HepG2 (cell line): ENCODE data around the gene MBD3L3. TPM values are rescaled to one million over a fixed set of nuclear protein-coding genes. Genes with fewer than 3 reads are reported as not detected.

Source experiments
- AKAP8 ChIP-seq: sonication (generic); formaldehyde crosslinking; IDR thresholded peaks from 2 replicates; pipeline ENCODE4 v1.5.1; 2020; ENCODE audit warnings: mild to moderate bottlenecking, missing genetic modification reagents
- ELF1 ChIP-seq: sonication (generic); formaldehyde crosslinking; IDR thresholded peaks from 2 replicates; pipeline ENCODE4 v1.4.0; 2020; ENCODE audit warnings: missing genetic modification reagents
- HIVEP1 ChIP-seq: sonication (generic); formaldehyde crosslinking; IDR thresholded peaks from 2 replicates; pipeline ENCODE4 v1.4.0; 2020; ENCODE audit warnings: mild to moderate bottlenecking, missing genetic modification reagents
- KDM3A ChIP-seq: IDR thresholded peaks from 2 replicates; pipeline ENCODE4 v1.6.1; 2018; ENCODE audit warnings: low read depth, missing compliant biosample characterization
- KDM6A ChIP-seq: IDR thresholded peaks from 2 replicates; pipeline ENCODE4 v1.6.1; 2016; ENCODE audit warnings: low read depth
- KLF6 ChIP-seq: IDR thresholded peaks from 2 replicates; pipeline ENCODE4 v1.8.0; 2016; ENCODE audit warnings: missing biosample characterization, missing genetic modification reagents
- KMT2A ChIP-seq: sonication (generic); formaldehyde crosslinking; IDR thresholded peaks from 2 replicates; pipeline ENCODE4 v1.4.0; 2020; ENCODE audit warnings: missing genetic modification reagents
- MLLT10 ChIP-seq: sonication (generic); formaldehyde crosslinking; IDR thresholded peaks from 2 replicates; pipeline ENCODE4 v1.4.0; 2020; ENCODE audit warnings: missing genetic modification reagents
- SALL1 ChIP-seq: sonication (generic); formaldehyde crosslinking; IDR thresholded peaks from 2 replicates; pipeline ENCODE4 v1.8.0; 2022; ENCODE audit warnings: mild to moderate bottlenecking, missing genetic modification reagents
- SOX13 ChIP-seq, 3 experiments: fragments of 450-650 bp in 1 of 3; sonication (generic) in 1 of 3; formaldehyde crosslinking in 1 of 3; IDR thresholded peaks in 2 of 3; conservative IDR thresholded peaks in 1 of 3; 2 replicates each; pipeline versions ENCODE4 v1.5.0 to v1.6.1; 2016 to 2020; ENCODE audit warnings: antibody characterized with exemption in 1 of 3, mild to moderate bottlenecking in 1 of 3, missing compliant biosample characterization in 1 of 3, missing genetic modification reagents in 1 of 3, moderate library complexity in 1 of 3
- TAF1 ChIP-seq: sonication (generic); formaldehyde crosslinking; IDR thresholded peaks from 2 replicates; pipeline ENCODE4 v1.4.0; 2020; ENCODE audit warnings: missing genetic modification reagents
- TBP ChIP-seq: sonication (generic); formaldehyde crosslinking; IDR thresholded peaks from 2 replicates; pipeline ENCODE4 v1.5.0; 2020; ENCODE audit warnings: missing genetic modification reagents
- UBTF ChIP-seq: sonication (generic); formaldehyde crosslinking; IDR thresholded peaks from 2 replicates; pipeline ENCODE4 v1.4.0; 2020; ENCODE audit warnings: mild to moderate bottlenecking, missing genetic modification reagents
- ZNF180 ChIP-seq: sonication (generic); formaldehyde crosslinking; IDR thresholded peaks from 2 replicates; pipeline ENCODE4 v1.4.0; 2020; ENCODE audit warnings: low read depth, missing genetic modification reagents, borderline replicate concordance
- ZNF326 ChIP-seq: sonication (generic); formaldehyde crosslinking; IDR thresholded peaks from 2 replicates; pipeline ENCODE4 v1.4.0; 2020; ENCODE audit warnings: missing genetic modification reagents, borderline replicate concordance
- ZNF468 ChIP-seq: sonication (generic); formaldehyde crosslinking; IDR thresholded peaks from 2 replicates; pipeline ENCODE4 v1.8.0; 2022; ENCODE audit warnings: mild to moderate bottlenecking, moderate library complexity, missing genetic modification reagents
- ZNF501 ChIP-seq: sonication (generic); formaldehyde crosslinking; IDR thresholded peaks from 2 replicates; pipeline ENCODE4 v1.5.1; 2020; ENCODE audit warnings: mild to moderate bottlenecking, moderate library complexity, missing genetic modification reagents
- ZNF512B ChIP-seq: sonication (generic); formaldehyde crosslinking; IDR thresholded peaks from 2 replicates; pipeline ENCODE4 v1.5.1; 2020; ENCODE audit warnings: missing genetic modification reagents, mild to moderate bottlenecking, borderline replicate concordance
- ZNF550 ChIP-seq: sonication (generic); formaldehyde crosslinking; IDR thresholded peaks from 2 replicates; pipeline ENCODE4 v1.4.0; 2020; ENCODE audit warnings: mild to moderate bottlenecking, missing genetic modification reagents, borderline replicate concordance
- ZNF660 ChIP-seq: sonication (generic); formaldehyde crosslinking; IDR thresholded peaks from 2 replicates; pipeline ENCODE4 v1.5.1; 2020; ENCODE audit warnings: mild to moderate bottlenecking, low read depth, missing genetic modification reagents, borderline replicate concordance
- ZSCAN5A ChIP-seq: sonication (generic); formaldehyde crosslinking; IDR thresholded peaks from 2 replicates; pipeline ENCODE4 v1.8.0; 2022; ENCODE audit warnings: mild to moderate bottlenecking, missing genetic modification reagents, borderline replicate concordance
- polyA plus RNA-seq, 8 experiments: library from polyadenylated mRNA; depleted of rRNA in 3 of 8; stranded (reverse) in 7 of 8; unstranded in 1 of 8; fragments of >200 nt; fragmentation: Illumina TruSeq in 4 of 8; extraction: Trizol in 4 of 8; gene quantifications; 2 replicates each; pipeline versions ENCODE4 v1.2.1 to v1.2.3, GENCODE V29; 2011 to 2016; ENCODE audit warnings: low read depth in 4 of 8, missing spikeins in 1 of 8, mixed read lengths in 1 of 8; ENCODE audit not compliant: insufficient read depth in 1 of 8
- total RNA-seq, 5 experiments: library from RNA; depleted of rRNA; stranded (reverse); fragments of >200 nt; fragmentation: Illumina TruSeq; extraction: Trizol; gene quantifications; 2 replicates each; pipeline ENCODE4 v1.2.3, GENCODE V29; 2016; ENCODE audit warnings: low read depth in 1 of 5
- TF ChIP-seq, protein P1 (sequence below): sonication (generic); formaldehyde crosslinking; IDR thresholded peaks from 2 replicates; pipeline ENCODE4 v1.5.0; 2020; ENCODE audit warnings: mild to moderate bottlenecking, low read depth, missing genetic modification reagents, borderline replicate concordance

Gene MBD3L3
- total and polyA plus RNA-seq, 2 of the 13 experiments (the other 11 are each of a cell fraction or from before 2014, with no cell fraction given): not detected

DNA sequence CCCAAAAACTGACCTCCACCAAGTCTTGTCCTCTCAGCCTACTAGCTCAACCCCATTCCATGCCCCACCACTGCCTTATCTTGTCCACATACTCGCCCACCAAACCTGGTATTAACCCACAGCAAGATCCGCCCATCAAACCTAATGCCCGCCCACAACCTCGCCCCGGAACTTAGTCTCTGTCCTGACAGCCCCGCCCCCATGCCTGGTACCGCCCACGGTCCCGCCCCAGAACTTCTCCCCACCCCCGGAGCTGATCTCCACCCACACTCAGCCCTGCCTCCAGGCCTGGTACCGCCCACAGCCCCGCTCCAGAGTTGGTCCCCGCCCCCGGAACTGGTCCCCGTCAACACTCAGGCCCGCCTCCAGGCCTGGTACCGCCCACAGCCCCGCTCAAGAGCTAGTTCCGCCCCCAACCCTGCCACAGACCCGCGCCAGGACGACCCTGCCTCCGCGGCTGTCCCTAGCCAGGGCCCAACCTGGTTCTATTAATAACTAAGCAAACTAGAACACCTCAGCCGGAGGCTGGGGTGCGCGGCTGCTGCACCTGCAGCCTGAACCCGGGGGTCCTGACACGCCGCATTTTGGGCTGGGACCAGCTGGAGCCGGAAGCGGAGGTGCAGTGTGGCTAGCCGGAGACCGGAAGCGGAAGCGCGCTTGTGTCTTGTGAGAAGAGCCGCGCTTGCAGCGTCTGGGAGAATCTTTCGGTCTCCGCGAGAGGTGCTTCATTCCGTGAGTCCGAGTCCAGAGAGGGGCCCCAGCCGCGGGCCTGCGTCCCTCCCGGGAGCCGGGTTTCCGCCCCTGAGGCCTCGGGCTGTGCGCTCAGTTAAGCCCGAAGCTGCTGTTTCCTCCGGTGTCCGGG, 10.8 kb upstream of the MBD3L3 start, which contains the start of gene ZNF557 (continued):
- TF ChIP-seq KMT2A (CRISPR knock-in tag) (peak; percentile 64; the same call in 1 of the 2 replicates), ZNF468 (CRISPR knock-in tag) (no peak), ZNF512B (no peak), AKAP8 (CRISPR knock-in tag) (no peak), KLF6 (CRISPR knock-in tag) (no peak), SALL1 (CRISPR knock-in tag) (peak; percentile 80), ZNF660 (CRISPR knock-in tag) (no peak), TAF1 (CRISPR knock-in tag) (peak; percentile 66), ZNF501 (CRISPR knock-in tag) (peak; percentile 84; the same call in 1 of the 2 replicates), KDM3A (CRISPR knock-in tag) (no peak), MLLT10 (no peak), ZNF180 (CRISPR knock-in tag) (no peak), UBTF (peak; percentile 45), KDM6A (CRISPR knock-in tag) (no peak), ZNF550 (CRISPR knock-in tag) (no peak), ZNF326 (CRISPR knock-in tag) (no peak), SOX13 (IDR thresholded peaks at IDR 0.05) (no peak), SOX13 (CRISPR knock-in tag; conservative IDR thresholded peaks at IDR 0.05 in 1 of 2, IDR thresholded peaks at IDR 0.05 in 1 of 2) (no peak), ZSCAN5A (0 out of 2 replicates have a peak, but pooled peaks have one; percentile 28), TBP (CRISPR knock-in tag) (peak; percentile 42; the same call in 1 of the 2 replicates), HIVEP1 (CRISPR knock-in tag) (peak; percentile 33; the same call in 1 of the 2 replicates), ELF1 (CRISPR knock-in tag) (peak; percentile 96)
- TF ChIP-seq, protein P1, sequence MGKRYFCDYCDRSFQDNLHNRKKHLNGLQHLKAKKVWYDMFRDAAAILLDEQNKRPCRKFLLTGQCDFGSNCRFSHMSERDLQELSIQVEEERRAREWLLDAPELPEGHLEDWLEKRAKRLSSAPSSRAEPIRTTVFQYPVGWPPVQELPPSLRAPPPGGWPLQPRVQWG: no peak
